Calu3 (cell line): ENCODE measurements around the gene IGFN1. TPM values are rescaled to one million over a fixed set of nuclear protein-coding genes. Genes with fewer than 3 reads are reported as not detected.
"Not testable (repeated sequence)": the region's sequence is repeated elsewhere in the genome, so short reads cannot be mapped to it uniquely, and the experiment has no call there.

Experiments
- BruUV-seq: library from RNA; stranded (reverse); fragments of 400-500 nt; replicated peaks from 2 replicates; lab custom pipeline; 2021; lab: Mats Ljungman, UMichigan
- CTCF ChIA-PET: fragments of 300-600 bp; sonication (Branson Sonifier 250); formaldehyde crosslinking; loops from one replicate; lab custom pipeline; 2022; ENCODE audit warnings: antibody characterized with exemption; lab: Charles Lee
- DNase-seq: peaks from one replicate; pipeline ENCODE4 v3.0.0; 2022
- H3K27ac Mint-ChIP-seq: one replicate; pipeline ENCODE4 v1.8.0; 2022; ENCODE audit warnings: mixed read lengths; ENCODE audit not compliant: unreplicated experiment
- H3K27me3 Mint-ChIP-seq: one replicate; pipeline ENCODE4 v1.8.0; 2022; ENCODE audit warnings: mixed read lengths; ENCODE audit not compliant: unreplicated experiment
- H3K36me3 Mint-ChIP-seq: one replicate; pipeline ENCODE4 v1.8.0; 2022; ENCODE audit warnings: mild to moderate bottlenecking, moderate library complexity, mixed read lengths; ENCODE audit not compliant: insufficient read depth, unreplicated experiment
- H3K4me1 Mint-ChIP-seq: one replicate; pipeline ENCODE4 v1.8.0; 2022; ENCODE audit warnings: mild to moderate bottlenecking, low read depth, mixed read lengths; ENCODE audit not compliant: unreplicated experiment
- H3K4me3 Mint-ChIP-seq: one replicate; pipeline ENCODE4 v1.8.0; 2022; ENCODE audit warnings: mild to moderate bottlenecking, low read depth, moderate library complexity, mixed read lengths; ENCODE audit not compliant: unreplicated experiment
- H3K9me3 Mint-ChIP-seq: one replicate; pipeline ENCODE4 v1.8.0; 2022; ENCODE audit warnings: low read depth, mixed read lengths; ENCODE audit not compliant: unreplicated experiment
- intact Hi-C: fragments of 100-400 bp; cut with micrococcal nuclease; formaldehyde crosslinking; loops from one replicate; pipeline ENCODE4 v1.10.0; 2022; ENCODE audit not compliant: unreplicated experiment
- total RNA-seq: library from RNA; stranded (reverse); gene quantifications from 2 replicates; pipeline ENCODE4 v1.2.3, GENCODE V29; 2022
- TF ChIP-seq, protein P1 (sequence below): fragments of 200-600 bp; IDR thresholded peaks from one replicate; pipeline ENCODE4 v1.8.0; 2022; ENCODE audit warnings: antibody characterized with exemption; ENCODE audit not compliant: unreplicated experiment

IGFN1 gene
- total RNA-seq, 1 experiment from 2014 or later = not detected

DNA sequence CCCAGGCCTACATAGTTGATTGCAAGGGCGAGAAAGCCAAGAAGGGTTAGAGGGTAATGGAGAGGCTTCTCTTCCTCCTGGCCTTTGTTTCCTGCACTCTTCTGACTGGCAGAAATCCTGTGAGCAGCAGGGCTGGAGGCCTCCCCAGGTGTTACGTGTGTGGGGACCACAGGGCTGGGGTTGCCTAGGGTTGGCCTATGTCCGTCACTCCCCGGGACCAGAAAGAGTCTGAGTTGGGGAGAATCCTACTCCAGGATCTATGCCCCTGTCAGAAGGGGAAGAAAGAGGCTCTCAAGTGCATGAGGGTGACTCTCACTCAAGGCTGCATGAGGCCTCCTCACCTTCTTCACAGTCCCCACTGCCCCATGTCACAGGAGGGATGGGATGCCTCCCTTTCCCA is 38.5 kb downstream of the IGFN1 start:
- H3K36me3 Mint-ChIP-seq = no peaks in the 10 kb centered on the region
- CTCF ChIA-PET = no interaction called here
- BruUV-seq = no TSS peak
- peaks cover 97% of the 10 kb centered on the region for H3K27me3 Mint-ChIP-seq
- H3K4me3 Mint-ChIP-seq = no peak overlapping the region
- no peaks in the 10 kb centered on the region for H3K9me3 Mint-ChIP-seq
- intact Hi-C loops = no loop called here
- H3K27ac Mint-ChIP-seq = no peak overlapping the region
- DNase-seq = no peak
- H3K4me1 Mint-ChIP-seq = no peaks in the 10 kb centered on the region
- TF ChIP-seq, protein P1, sequence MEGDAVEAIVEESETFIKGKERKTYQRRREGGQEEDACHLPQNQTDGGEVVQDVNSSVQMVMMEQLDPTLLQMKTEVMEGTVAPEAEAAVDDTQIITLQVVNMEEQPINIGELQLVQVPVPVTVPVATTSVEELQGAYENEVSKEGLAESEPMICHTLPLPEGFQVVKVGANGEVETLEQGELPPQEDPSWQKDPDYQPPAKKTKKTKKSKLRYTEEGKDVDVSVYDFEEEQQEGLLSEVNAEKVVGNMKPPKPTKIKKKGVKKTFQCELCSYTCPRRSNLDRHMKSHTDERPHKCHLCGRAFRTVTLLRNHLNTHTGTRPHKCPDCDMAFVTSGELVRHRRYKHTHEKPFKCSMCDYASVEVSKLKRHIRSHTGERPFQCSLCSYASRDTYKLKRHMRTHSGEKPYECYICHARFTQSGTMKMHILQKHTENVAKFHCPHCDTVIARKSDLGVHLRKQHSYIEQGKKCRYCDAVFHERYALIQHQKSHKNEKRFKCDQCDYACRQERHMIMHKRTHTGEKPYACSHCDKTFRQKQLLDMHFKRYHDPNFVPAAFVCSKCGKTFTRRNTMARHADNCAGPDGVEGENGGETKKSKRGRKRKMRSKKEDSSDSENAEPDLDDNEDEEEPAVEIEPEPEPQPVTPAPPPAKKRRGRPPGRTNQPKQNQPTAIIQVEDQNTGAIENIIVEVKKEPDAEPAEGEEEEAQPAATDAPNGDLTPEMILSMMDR = no peak

DNA sequence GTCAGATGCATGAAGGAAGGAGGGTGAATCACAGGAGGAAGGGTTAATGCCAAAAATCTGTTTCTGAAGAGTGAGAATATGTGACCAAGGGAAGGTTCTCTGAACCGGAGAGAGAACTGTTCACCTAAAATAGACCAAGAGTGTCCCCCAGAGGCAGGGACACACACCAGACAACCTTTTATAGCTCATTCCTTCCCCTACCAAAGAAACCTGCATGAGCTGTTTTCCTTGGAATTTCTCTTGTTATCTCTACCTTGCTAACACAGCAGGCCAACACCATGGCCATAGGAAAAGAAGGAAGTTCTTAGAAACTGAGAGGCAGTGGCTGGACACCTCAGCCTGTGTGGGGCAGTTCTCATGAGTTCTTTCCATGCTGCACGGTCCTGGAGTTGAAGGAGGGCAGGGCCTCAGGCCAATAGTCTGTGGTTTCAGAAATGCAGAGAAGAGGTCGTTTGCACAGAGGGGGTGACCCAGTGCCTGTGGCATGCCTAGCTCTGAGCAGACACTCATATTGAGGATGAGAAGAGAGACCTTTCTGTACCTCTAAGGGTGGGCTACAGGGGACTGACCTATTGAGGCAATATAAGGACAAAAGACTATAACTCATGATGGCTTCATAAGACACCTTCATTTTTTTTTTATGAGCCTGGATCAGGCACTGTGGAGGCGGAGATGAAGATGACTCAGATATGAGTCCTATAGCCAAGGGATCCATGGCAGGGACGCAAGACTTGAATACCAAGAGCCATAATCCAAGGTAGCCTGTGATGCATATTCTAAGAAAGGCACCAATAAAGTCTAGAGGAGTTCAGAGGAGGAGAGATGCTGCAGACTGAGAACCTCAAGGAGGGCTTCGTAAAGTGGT is 39.4 kb downstream of the IGFN1 start:
- CTCF ChIA-PET = no interaction called here
- DNase-seq = no peak
- intact Hi-C loops = no loop called here
- H3K36me3 Mint-ChIP-seq = no peaks in the 10 kb centered on the region
- TF ChIP-seq, protein P1 = no peak
- no peaks in the 10 kb centered on the region for H3K9me3 Mint-ChIP-seq
- no peak overlapping the region for H3K4me3 Mint-ChIP-seq
- no TSS peak for BruUV-seq
- no peak overlapping the region for H3K27ac Mint-ChIP-seq
- peaks cover 88% of the 10 kb centered on the region for H3K27me3 Mint-ChIP-seq
- no peaks in the 10 kb centered on the region for H3K4me1 Mint-ChIP-seq

DNA sequence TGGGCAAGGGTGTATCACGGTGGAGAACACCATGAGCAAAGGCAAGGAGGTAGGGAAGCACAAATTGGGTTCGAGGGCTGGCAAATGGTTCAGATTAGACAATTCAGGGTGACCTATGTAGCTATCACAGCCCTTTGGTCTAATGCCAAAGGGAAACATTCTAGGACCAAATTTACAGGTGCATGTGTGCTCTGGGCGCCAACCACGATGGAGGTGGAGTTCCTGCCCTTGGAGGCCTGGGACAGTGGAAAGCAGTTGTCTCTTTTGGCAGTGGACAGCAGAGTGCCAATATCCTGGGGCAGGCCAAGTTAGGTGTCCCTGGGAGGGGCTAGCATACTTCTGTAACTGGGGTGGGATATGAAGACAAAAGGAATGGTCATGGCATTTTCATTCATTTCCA is 40.1 kb downstream of the IGFN1 start:
- H3K9me3 Mint-ChIP-seq = no peaks in the 10 kb centered on the region
- H3K27ac Mint-ChIP-seq = no peak overlapping the region
- intact Hi-C loops = no loop called here
- TF ChIP-seq, protein P1 = no peak
- CTCF ChIA-PET = no interaction called here
- no peaks in the 10 kb centered on the region for H3K4me1 Mint-ChIP-seq
- H3K4me3 Mint-ChIP-seq = no peak overlapping the region
- H3K36me3 Mint-ChIP-seq = no peaks in the 10 kb centered on the region
- no peak for DNase-seq
- H3K27me3 Mint-ChIP-seq = peaks cover 81% of the 10 kb centered on the region
- no TSS peak for BruUV-seq

DNA sequence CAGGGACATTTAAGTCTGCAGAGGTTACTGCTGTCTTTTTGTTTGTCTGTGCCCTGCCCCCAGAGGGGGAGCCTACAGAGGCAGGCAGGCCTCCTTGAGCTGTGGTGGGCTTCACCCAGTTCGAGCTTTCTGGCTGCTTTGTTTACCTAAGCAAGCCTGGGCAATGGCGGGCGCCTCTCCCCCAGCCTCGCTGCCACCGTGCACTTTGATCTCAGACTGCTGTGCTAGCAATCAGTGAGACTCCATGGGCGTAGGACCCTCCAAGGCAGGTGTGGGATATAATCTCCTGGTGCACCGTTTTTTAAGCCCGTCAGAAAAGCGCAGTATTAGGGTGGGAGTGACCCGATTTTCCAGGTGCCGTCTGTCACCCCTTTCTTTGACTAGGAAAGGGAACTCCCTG is 49.0 kb downstream of the IGFN1 start:
- H3K36me3 Mint-ChIP-seq, intact Hi-C loops, H3K4me1 Mint-ChIP-seq, BruUV-seq, H3K27ac Mint-ChIP-seq, H3K4me3 Mint-ChIP-seq, DNase-seq, CTCF ChIA-PET, H3K9me3 Mint-ChIP-seq: not testable (repeated sequence)
- H3K27me3 Mint-ChIP-seq = peaks cover 75% of the 10 kb centered on the region

DNA sequence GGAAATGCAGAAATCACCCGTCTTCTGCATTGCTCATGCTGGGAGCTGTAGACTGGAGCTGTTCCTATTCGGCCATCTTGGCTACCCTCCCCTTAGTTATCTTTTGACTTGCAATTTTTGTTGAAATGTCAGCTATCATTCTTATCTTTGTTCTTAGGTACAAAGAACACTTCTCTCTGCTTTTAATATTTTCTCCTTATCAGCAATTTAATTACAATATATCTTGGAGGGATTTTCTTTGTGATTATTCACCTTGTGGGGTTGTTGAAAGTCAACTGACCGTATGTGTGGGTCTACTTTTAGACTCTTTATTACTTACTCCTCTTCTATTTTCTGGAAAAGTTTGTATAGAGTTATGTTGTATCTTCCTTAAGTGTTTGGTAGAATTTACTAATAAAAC is 49.5 kb downstream of the IGFN1 start:
- CTCF ChIA-PET = no interaction called here
- no peak overlapping the region for H3K27ac Mint-ChIP-seq
- no peaks in the 10 kb centered on the region for H3K36me3 Mint-ChIP-seq
- intact Hi-C loops = no loop called here
- peaks cover 81% of the 10 kb centered on the region for H3K27me3 Mint-ChIP-seq
- H3K9me3 Mint-ChIP-seq = peaks cover 2% of the 10 kb centered on the region
- DNase-seq = no peak
- H3K4me3 Mint-ChIP-seq = no peak overlapping the region
- no TSS peak for BruUV-seq
- TF ChIP-seq, protein P1 = no peak
- H3K4me1 Mint-ChIP-seq = peaks cover 4% of the 10 kb centered on the region
